HEK293 (cell line): ENCODE results near the gene FGF19.

ENCODE experiments used
- CTCF ChIA-PET: fragments of 350-600 bp; formaldehyde crosslinking; extraction: SDS; loops from one replicate; lab custom pipeline; 2021; ENCODE audit warnings: antibody characterized with exemption; lab: Yijun Ruan, JAX
- POLR2A ChIA-PET: fragments of 300-600 bp; formaldehyde crosslinking; extraction: SDS; loops from one replicate; lab custom pipeline; 2020; ENCODE audit warnings: antibody characterized with exemption, inconsistent platforms; lab: Yijun Ruan, JAX
- H3K27ac ChIP-seq: fragments of 200-500 bp; sonication (Bioruptor generic); 2 replicates; pipeline ENCODE4 v1.5.1; 2014; ENCODE audit warnings: low read depth, low read length, control low read depth, inconsistent platforms; ENCODE audit errors: extremely low read depth
- H3K36me3 ChIP-seq, 2 experiments: fragments of 200-500 bp in 1 of 2; sonication (Bioruptor generic) in 1 of 2; 1 replicate in 1 of 2; 2 replicates in 1 of 2; pipeline ENCODE4 v1.5.1; 2014 to 2017; ENCODE audit warnings: inconsistent platforms in 2 of 2, low read length in 2 of 2; ENCODE audit not compliant: control insufficient read depth in 2 of 2, insufficient read depth in 1 of 2
- H3K4me1 ChIP-seq: fragments of 200-500 bp; sonication (Bioruptor generic); 2 replicates; pipeline ENCODE4 v1.5.1; 2014; ENCODE audit warnings: mild to moderate bottlenecking, low read length, inconsistent platforms; ENCODE audit not compliant: control insufficient read depth, insufficient read depth
- H3K4me3 ChIP-seq: 2 replicates; pipeline ENCODE4 v1.5.1; 2011; ENCODE audit warnings: low read depth, mild to moderate bottlenecking, control low read depth, low read length, moderate library complexity
- H3K9me3 ChIP-seq: fragments of 200-500 bp; sonication (Bioruptor generic); 2 replicates; pipeline ENCODE4 v1.5.1; 2014; ENCODE audit warnings: low read depth, low read length, inconsistent platforms; ENCODE audit not compliant: control insufficient read depth, insufficient read depth
- AEBP2 ChIP-seq: fragments of 450-650 bp; formaldehyde crosslinking; IDR thresholded peaks from 2 replicates; pipeline ENCODE4 v1.5.1; 2016; ENCODE audit warnings: missing biosample characterization, missing genetic modification characterization, borderline replicate concordance
- EGR2 ChIP-seq: fragments of 450-650 bp; formaldehyde crosslinking; IDR thresholded peaks from 2 replicates; pipeline ENCODE4 v1.5.1; 2016; ENCODE audit warnings: low read depth, missing biosample characterization, missing genetic modification characterization
- FEZF1 ChIP-seq: fragments of 450-650 bp; formaldehyde crosslinking; IDR thresholded peaks from 2 replicates; pipeline ENCODE4 v1.5.1; 2016; ENCODE audit warnings: missing biosample characterization, missing genetic modification characterization
- GLI4 ChIP-seq: fragments of 450-650 bp; formaldehyde crosslinking; IDR thresholded peaks from 2 replicates; pipeline ENCODE4 v1.5.1; 2016; ENCODE audit warnings: missing biosample characterization, missing genetic modification characterization
- KLF1 ChIP-seq: fragments of 450-650 bp; formaldehyde crosslinking; IDR thresholded peaks from 2 replicates; pipeline ENCODE4 v1.5.1; 2016; ENCODE audit warnings: missing biosample characterization, missing genetic modification characterization
- KLF10 ChIP-seq: fragments of 450-650 bp; IDR thresholded peaks from 2 replicates; pipeline ENCODE4 v1.5.1; 2018; ENCODE audit warnings: missing biosample characterization, mild to moderate bottlenecking, missing genetic modification characterization
- KLF9 ChIP-seq: fragments of 450-650 bp; formaldehyde crosslinking; IDR thresholded peaks from 2 replicates; pipeline ENCODE4 v1.5.1; 2016; ENCODE audit warnings: missing biosample characterization, missing genetic modification characterization, low read depth
- PRDM2 ChIP-seq: fragments of 450-650 bp; formaldehyde crosslinking; IDR thresholded peaks from 2 replicates; pipeline ENCODE4 v1.5.1; 2016; ENCODE audit warnings: missing biosample characterization, missing genetic modification characterization, borderline replicate concordance
- RBAK ChIP-seq: fragments of 450-650 bp; formaldehyde crosslinking; IDR thresholded peaks from 2 replicates; pipeline ENCODE4 v1.5.1; 2016; ENCODE audit warnings: missing biosample characterization, missing genetic modification characterization
- TCF7L2 ChIP-seq: IDR thresholded peaks from 2 replicates; pipeline ENCODE4 v1.6.1; 2011; ENCODE audit warnings: low read depth, mild to moderate bottlenecking, inconsistent platforms, low read length, moderate library complexity, borderline replicate concordance
- WT1 ChIP-seq: fragments of 450-650 bp; formaldehyde crosslinking; IDR thresholded peaks from 2 replicates; pipeline ENCODE4 v1.5.1; 2016; ENCODE audit warnings: missing biosample characterization, missing genetic modification characterization
- YY2 ChIP-seq: fragments of 450-650 bp; formaldehyde crosslinking; IDR thresholded peaks from 2 replicates; pipeline ENCODE4 v1.5.1; 2016; ENCODE audit warnings: missing biosample characterization, missing genetic modification characterization
- ZBTB20 ChIP-seq: fragments of 450-650 bp; formaldehyde crosslinking; IDR thresholded peaks from 2 replicates; pipeline ENCODE4 v1.5.1; 2016; ENCODE audit warnings: missing biosample characterization, missing genetic modification characterization
- ZEB2 ChIP-seq: fragments of 450-650 bp; formaldehyde crosslinking; IDR thresholded peaks from 2 replicates; pipeline ENCODE4 v1.5.1; 2016; ENCODE audit warnings: missing biosample characterization, missing genetic modification characterization
- ZNF112 ChIP-seq: fragments of 450-650 bp; formaldehyde crosslinking; IDR thresholded peaks from 2 replicates; pipeline ENCODE4 v1.5.0; 2017; ENCODE audit warnings: missing biosample characterization, missing genetic modification characterization
- ZNF121 ChIP-seq: fragments of 450-650 bp; formaldehyde crosslinking; IDR thresholded peaks from 2 replicates; pipeline ENCODE4 v1.5.1; 2016; ENCODE audit warnings: missing biosample characterization, missing genetic modification characterization
- ZNF132 ChIP-seq: fragments of 450-650 bp; formaldehyde crosslinking; IDR thresholded peaks from 2 replicates; pipeline ENCODE4 v1.5.1; 2017; ENCODE audit warnings: missing biosample characterization, missing genetic modification characterization, borderline replicate concordance
- ZNF138 ChIP-seq: fragments of 450-650 bp; formaldehyde crosslinking; IDR thresholded peaks from 2 replicates; pipeline ENCODE4 v1.5.1; 2016; ENCODE audit warnings: missing biosample characterization, missing genetic modification characterization, borderline replicate concordance
- ZNF184 ChIP-seq: fragments of 450-650 bp; IDR thresholded peaks from 2 replicates; pipeline ENCODE4 v1.5.1; 2018; ENCODE audit warnings: missing biosample characterization, mild to moderate bottlenecking, missing genetic modification characterization
- ZNF202 ChIP-seq: fragments of 450-650 bp; formaldehyde crosslinking; IDR thresholded peaks from 2 replicates; pipeline ENCODE4 v1.5.1; 2016; ENCODE audit warnings: missing biosample characterization, missing genetic modification characterization, borderline replicate concordance
- ZNF221 ChIP-seq: fragments of 450-650 bp; formaldehyde crosslinking; IDR thresholded peaks from 2 replicates; pipeline ENCODE4 v1.5.1; 2017; ENCODE audit warnings: missing biosample characterization, missing genetic modification characterization, borderline replicate concordance
- ZNF302 ChIP-seq: fragments of 450-650 bp; formaldehyde crosslinking; IDR thresholded peaks from 2 replicates; pipeline ENCODE4 v1.5.1; 2016; ENCODE audit warnings: missing biosample characterization, missing genetic modification characterization, low read depth
- ZNF324 ChIP-seq: fragments of 450-650 bp; formaldehyde crosslinking; IDR thresholded peaks from 2 replicates; pipeline ENCODE4 v1.5.1; 2016; ENCODE audit warnings: missing biosample characterization, missing genetic modification characterization
- ZNF501 ChIP-seq: fragments of 450-650 bp; formaldehyde crosslinking; IDR thresholded peaks from 2 replicates; pipeline ENCODE4 v1.5.1; 2016; ENCODE audit warnings: missing biosample characterization, missing genetic modification characterization
- ZNF514 ChIP-seq: fragments of 450-650 bp; formaldehyde crosslinking; IDR thresholded peaks from 2 replicates; pipeline ENCODE4 v1.5.1; 2016; ENCODE audit warnings: missing biosample characterization, missing genetic modification characterization
- ZNF560 ChIP-seq: fragments of 450-650 bp; formaldehyde crosslinking; IDR thresholded peaks from 2 replicates; pipeline ENCODE4 v1.5.1; 2017; ENCODE audit warnings: missing biosample characterization, missing genetic modification characterization, borderline replicate concordance
- ZNF596 ChIP-seq: fragments of 450-650 bp; IDR thresholded peaks from 2 replicates; pipeline ENCODE4 v1.5.0; 2018; ENCODE audit warnings: missing biosample characterization, mild to moderate bottlenecking, missing genetic modification characterization, moderate library complexity
- ZNF623 ChIP-seq: fragments of 450-650 bp; formaldehyde crosslinking; IDR thresholded peaks from 2 replicates; pipeline ENCODE4 v1.5.1; 2016; ENCODE audit warnings: missing biosample characterization, missing genetic modification characterization
- ZNF76 ChIP-seq: fragments of 450-650 bp; formaldehyde crosslinking; IDR thresholded peaks from 2 replicates; pipeline ENCODE4; 2016; ENCODE audit warnings: low read depth, missing biosample characterization, missing genetic modification characterization, borderline replicate concordance
- ZNF768 ChIP-seq: fragments of 450-650 bp; formaldehyde crosslinking; IDR thresholded peaks from 2 replicates; pipeline ENCODE4 v1.5.1; 2018; ENCODE audit warnings: missing biosample characterization, mild to moderate bottlenecking, missing genetic modification characterization
- ZNF777 ChIP-seq: fragments of 450-650 bp; formaldehyde crosslinking; IDR thresholded peaks from 2 replicates; pipeline ENCODE4 v1.5.1; 2017; ENCODE audit warnings: missing biosample characterization, missing genetic modification characterization, borderline replicate concordance
- ZSCAN16 ChIP-seq: fragments of 450-650 bp; formaldehyde crosslinking; IDR thresholded peaks from 2 replicates; pipeline ENCODE4 v1.5.1; 2016; ENCODE audit warnings: missing biosample characterization, missing genetic modification characterization

The FGF19 gene

GRCh38 chr11:69750875-69751597, 47.2 kb upstream of the FGF19 start (continued):
- TF ChIP-seq RBAK = no peak
- TF ChIP-seq KLF9 (tag by site-specific recombination) = no peak
- no peak for TF ChIP-seq ZBTB20 (tag by site-specific recombination)
- TF ChIP-seq TCF7L2 = no peak
- TF ChIP-seq ZNF560 = no peak
- TF ChIP-seq ZNF768 (tag by site-specific recombination) = no peak
- TF ChIP-seq ZNF596 (tag by site-specific recombination) = no peak
- TF ChIP-seq ZNF777 (tag by site-specific recombination) = no peak
- no peak for TF ChIP-seq AEBP2 (tag by site-specific recombination)
- no peak for TF ChIP-seq ZNF112
- no peak for TF ChIP-seq KLF1 (tag by site-specific recombination)
- no peak for TF ChIP-seq ZNF501 (tag by site-specific recombination)
- no peak for TF ChIP-seq YY2 (tag by site-specific recombination)
- no peak for TF ChIP-seq GLI4 (tag by site-specific recombination)

- TF ChIP-seq EGR2 (tag by site-specific recombination) = no peak
- no peak for TF ChIP-seq ZNF514 (tag by site-specific recombination)
- no peak for TF ChIP-seq ZNF184 (tag by site-specific recombination)
- no peak for TF ChIP-seq ZNF202 (tag by site-specific recombination)
- no peak for TF ChIP-seq ZNF623 (tag by site-specific recombination)
- TF ChIP-seq ZEB2 (tag by site-specific recombination) = no peak
- no peak for TF ChIP-seq TCF7L2
- TF ChIP-seq ZNF121 (tag by site-specific recombination) = no peak
- TF ChIP-seq ZNF132 = no peak
- no peak for TF ChIP-seq KLF10
- TF ChIP-seq ZNF302 (tag by site-specific recombination) = no peak
- no peak for TF ChIP-seq ZNF138 (tag by site-specific recombination)
- no peak for TF ChIP-seq ZNF221 (tag by site-specific recombination)
- no peak for TF ChIP-seq ZSCAN16 (tag by site-specific recombination)
- no peak for TF ChIP-seq ZNF324 (tag by site-specific recombination)
- no peak for TF ChIP-seq ZNF596 (tag by site-specific recombination)
- TF ChIP-seq ZNF76 = no peak
- no peak for TF ChIP-seq PRDM2 (tag by site-specific recombination)
- TF ChIP-seq FEZF1 (tag by site-specific recombination) = no peak
- no peak for TF ChIP-seq WT1 (tag by site-specific recombination)
- ChIA-PET POLR2A (no interaction called here), CTCF (no interaction called here)
- Histone ChIP-seq H3K4me3 (no peak overlapping the region), H3K27ac (no peak overlapping the region), H3K36me3 (no peaks in the 10 kb centered on the region), H3K4me1 (no peaks in the 10 kb centered on the region), H3K9me3 (no peaks in the 10 kb centered on the region)
Observed at GRCh38 chr11:69750108-69750850, 46.5 kb upstream of the FGF19 start.
